GM18519 (cell line): ENCODE results near the gene CCDC39.
"Not testable (repeated sequence)": the region's sequence is repeated elsewhere in the genome, so short reads cannot be mapped to it uniquely, and the experiment has no call there.

ENCODE experiments used
- ATAC-seq: cut with Tn5 transposase; IDR thresholded peaks from one replicate; pipeline ENCODE4 v1.9.1; 2021; ENCODE audit warnings: mild to moderate bottlenecking, moderate library complexity; ENCODE audit not compliant: unreplicated experiment, low FRiP score

CCDC39 gene

DNA sequence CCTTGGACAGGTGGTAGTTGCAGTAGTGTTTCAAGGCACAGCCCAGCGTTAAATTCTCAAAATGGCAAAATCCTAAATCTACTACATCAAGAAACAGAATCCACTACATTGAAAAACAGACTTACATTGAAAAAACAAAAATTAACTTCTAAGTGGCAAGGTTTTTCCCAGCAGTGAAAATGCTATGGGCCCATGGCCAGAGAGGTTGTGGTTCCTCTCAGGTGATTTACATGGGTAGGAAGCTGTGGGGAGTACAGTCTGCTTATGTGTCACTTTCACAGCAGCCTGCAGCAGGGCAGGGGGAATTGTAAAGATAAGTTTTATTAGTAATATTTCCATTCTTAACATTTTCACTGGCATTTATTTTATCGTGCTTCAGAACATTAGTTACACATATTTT lies 52.4 kb downstream of the CCDC39 start:
- ATAC-seq: peak; percentile 80

DNA sequence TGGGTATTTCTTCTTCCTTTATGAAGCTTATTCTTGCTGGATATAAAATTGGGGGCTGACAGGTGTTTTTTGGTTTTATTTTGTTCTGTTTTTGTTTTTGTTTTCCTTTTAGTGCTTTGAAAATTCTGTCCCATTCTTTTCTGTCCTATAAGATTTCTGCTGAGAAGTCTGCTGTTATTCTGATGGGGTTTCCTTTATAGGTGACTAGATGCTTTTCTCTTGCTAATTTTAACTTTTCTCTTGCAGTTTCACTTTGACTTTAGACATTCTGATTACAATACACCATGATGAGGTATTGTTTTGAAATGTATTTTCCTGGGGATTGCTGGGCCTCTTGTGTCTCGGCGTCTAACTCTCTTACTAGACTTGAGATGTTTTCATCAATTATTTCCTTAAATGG lies 54.6 kb downstream of the CCDC39 start:
- peak; percentile 79 for ATAC-seq

DNA sequence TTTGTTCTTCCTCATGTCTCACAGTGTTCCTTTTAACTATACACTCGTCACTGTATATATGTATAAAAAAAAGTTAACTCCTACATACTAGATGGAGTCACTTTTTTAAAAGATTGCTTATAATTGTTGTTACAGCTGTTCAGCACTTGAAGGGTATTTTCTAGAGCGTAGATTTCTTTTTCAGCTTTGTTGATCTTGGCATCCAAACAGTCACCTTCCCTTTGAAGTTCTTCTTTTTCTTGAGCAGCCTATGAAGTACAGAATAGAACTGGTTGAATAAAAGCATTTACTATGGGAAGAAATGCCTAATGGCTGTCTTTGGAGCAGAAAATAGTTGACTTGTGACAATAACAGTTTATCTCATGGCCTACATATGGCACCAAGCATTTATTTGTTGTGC lies 59.6 kb downstream of the CCDC39 start:
- no peak for ATAC-seq

DNA sequence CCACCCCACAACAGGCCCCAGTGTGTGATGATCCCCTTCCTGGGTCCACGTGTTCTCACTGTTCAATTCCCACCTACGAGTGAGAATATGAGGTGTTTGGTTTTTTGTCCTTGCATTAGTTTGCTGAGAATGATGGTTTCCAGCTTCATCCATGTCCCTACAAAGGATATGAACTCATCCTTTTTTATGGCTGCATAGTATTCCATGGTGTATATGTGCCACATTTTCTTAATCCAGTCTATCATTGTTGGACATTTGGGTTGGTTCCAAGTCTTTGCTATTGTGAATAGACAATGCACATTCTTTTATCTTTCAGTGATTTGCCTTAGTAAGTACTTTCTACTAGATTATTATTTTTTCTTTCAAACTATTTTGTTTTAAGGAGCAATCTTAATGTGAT lies 60.7 kb downstream of the CCDC39 start:
- not testable (repeated sequence) for ATAC-seq

DNA sequence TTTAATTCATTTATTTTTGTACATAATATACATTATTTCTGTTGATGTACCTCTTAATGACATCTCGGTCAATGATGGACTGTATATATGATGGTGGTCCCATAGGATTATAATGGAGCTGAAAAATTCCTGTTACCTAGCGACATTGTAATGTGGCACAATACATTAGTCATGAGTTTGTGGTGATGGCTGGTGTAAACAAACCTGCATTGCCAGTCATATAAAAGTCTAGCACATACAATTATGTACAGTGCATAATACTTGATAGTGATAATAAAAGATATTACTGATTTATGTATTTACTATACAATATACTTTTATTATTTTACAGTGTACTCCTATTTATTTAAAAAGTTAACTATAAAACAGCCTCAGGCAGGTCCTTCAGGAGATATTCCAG lies 62.2 kb downstream of the CCDC39 start:
- ATAC-seq: no peak

DNA sequence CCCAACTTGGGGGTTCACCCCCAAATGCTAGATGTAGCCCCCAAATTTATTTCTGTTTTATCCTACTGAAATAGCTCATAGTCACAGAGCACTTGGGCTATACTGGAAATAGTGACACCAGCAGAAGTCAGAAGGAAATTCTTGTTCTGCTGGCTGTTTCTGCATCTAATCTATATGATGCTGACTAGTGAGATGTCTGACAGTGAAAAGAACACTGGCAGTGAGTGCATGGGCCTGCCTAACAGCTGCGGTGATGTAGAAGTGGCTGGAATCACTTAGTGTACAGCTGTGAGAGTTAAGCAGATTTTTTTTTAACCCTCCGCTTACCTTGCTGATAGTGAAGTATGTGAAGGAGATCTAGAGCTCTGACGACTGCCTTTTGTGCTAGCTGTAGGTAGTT lies 63.3 kb downstream of the CCDC39 start:
- no peak for ATAC-seq

DNA sequence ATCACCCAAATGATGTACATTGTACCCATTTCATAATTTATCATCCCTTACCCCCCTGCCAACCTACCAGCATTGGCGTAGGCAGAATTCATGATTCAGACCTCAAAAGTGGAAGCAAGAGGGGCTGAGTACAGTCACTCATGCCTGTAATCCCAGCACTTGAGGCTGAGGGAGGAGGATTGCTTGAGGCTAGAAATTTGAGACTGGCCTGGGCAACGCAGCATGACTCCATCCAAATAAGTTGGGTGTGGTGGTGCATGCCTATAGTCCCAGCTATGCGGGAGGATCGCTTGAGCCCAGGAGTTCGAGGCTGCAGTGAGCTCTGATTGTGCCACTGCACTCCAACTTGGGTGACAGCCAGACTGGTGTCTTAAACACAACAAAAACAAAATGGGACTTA lies 66.9 kb downstream of the CCDC39 start:
- ATAC-seq: no peak

DNA sequence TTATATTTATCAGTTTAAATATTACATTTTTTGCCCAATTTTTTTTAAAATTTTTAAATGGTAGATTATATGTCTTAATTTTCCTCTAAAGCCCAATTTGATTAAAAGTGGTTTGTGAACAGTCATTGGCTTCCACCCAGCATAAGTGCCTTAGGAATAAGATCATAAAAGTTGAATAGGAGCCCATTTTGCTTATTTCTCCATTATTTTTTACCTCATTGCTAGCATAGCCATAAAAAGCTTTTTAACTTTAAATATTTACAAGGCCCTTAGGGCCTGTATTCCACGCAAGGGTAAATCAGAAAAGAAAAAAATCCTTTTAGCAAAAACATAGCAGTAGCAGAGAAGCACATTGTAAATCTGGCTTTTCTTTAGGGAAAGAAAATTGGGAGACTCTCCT lies 68.3 kb downstream of the CCDC39 start:
- no peak for ATAC-seq

DNA sequence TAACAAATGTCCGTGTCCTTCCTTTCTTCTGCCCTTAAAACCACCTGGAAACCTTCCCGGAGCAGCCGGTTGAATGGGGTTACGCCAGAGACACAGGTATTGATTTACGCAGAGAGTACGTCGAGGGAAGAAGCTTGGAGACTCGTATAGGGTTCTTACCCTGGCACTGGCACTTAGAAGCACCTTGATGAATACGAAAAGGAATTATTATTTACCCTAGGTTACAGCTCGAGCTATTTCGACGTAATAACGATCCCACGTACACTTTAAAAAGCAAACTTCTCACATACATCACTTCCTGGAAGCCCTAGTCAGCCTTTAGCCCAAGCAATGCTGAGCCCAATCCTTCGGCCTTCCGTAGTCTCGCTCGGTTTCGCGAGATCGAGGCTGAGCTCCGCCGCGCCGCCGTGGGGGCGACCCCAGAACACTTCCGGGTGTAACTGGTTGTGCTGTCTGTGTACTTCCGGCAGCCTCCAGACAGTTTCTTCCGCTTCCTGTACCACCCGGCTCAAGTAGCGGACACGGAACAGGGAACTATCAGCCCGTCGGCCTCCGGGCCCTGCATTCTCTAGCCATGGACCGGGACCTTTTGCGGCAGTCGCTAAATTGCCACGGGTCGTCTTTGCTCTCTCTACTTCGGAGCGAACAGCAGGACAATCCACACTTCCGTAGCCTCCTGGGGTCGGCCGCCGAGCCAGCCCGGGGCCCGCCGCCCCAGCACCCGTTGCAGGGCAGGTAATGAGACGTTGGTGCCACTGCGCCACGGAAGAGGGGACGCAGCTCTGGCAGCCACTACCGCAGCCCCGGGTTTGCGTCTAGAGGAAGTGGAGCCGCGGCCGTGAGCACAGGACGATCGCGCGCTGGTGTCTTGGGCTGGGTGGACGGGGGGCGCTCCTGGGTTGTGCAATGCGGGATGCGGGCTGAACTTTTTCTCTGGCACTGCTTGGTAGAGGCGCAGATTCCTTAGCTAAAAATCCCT lies 77.3 kb downstream of the CCDC39 start, which contains the start of gene TTC14:
TSS of gene TTC14 (plus strand) at position 476 of the 979 bp plus-strand sequence. CDS start at position 575, 99 bp downstream.
- peak; percentile 97 for ATAC-seq

DNA sequence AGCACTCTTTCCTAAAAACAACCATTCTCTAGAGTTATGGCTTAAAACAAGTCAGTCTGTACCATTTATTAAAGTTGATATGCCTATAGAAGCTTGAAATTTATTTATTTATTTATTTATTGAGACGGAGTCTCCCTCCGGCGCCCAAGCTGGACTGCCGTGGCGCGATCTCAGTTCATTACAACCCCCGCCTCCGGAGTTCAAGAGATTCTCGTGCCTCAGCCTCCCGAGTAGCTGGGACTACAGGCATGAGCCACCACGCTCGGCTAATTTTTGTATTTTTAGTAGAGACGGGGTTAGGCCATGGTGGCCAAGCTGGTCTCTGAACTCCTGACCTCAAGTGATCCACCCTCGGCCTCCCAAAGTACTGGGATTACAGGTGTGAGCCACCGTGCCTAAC lies 78.8 kb downstream of the CCDC39 start:
- no peak for ATAC-seq

DNA sequence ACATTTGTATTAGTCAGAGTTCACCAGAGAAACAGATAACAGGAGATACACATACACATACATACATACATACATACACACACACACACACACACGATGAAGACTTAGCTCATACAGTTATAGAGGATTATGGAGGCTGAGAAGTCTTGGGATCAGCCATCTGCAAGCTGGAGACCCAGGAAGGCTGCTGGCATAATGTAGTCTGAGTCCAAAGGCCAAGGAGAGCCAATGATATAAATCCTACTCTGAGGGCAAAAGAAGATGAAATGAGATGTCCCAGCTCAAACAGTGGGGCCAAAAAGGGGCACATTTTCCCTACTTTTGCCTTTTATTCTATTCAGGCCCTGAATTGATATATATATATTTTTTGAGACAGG lies 83.7 kb downstream of the CCDC39 start:
- no peak for ATAC-seq

DNA sequence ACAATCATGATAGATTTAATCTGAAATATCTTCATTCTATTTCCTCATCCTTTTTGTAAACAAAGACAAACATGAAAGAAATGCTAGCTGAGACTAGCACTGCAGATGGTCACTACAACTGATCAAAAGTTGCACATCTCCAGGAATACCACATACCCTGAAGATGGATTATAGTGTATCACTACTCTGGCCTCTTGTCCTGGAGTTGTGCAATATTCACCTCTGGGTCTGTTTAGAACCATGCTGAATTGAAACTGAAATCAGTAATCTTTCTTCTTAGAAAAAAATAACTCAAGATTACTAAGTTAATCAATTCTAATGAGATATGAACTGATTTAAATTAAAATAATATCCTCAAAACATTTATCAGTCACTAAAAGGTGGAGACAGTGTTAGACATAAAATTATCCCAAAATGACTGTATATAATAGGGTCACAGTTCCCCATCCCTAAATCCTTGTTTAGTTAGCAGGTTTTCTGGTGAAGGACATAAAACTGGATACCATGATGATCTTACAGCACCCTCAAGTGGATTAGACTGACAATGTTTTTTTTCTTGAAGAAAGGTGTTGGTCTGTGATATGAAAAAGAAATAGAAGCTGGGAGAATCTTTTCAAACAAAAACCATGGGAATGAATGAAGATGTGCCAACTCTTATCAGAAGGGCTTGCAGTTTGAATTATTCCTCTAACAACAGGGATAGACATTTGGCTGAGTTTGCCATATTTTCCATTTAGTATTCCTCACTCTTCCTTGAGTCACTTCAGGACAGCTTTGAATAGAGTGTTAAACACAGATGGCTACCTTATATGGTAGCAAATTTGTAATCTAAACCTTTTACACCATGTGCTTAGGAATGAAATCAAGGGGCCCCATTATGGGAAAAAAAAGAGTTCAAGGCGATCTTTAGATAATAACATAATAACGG lies 84.4 kb downstream of the CCDC39 start:
- ATAC-seq: no peak

DNA sequence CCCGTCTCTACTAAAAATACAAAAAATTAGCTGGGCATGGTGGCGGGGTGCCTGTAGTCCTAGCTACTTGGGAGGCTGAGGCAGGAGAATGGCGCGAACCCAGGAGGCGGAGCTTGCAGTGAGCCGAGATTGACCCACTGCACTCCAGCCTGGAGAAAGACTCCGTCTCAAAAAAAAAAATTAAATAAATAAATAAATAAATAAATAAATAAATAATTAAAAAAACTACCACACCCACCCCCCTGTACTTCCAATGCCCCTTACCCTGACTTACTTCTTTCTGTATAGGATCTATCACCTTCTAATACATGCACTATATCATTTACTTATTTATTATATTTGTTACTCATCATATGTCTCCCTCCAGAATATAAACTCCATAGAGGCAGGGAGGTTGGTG lies 85.7 kb downstream of the CCDC39 start:
- not testable (repeated sequence) for ATAC-seq

DNA sequence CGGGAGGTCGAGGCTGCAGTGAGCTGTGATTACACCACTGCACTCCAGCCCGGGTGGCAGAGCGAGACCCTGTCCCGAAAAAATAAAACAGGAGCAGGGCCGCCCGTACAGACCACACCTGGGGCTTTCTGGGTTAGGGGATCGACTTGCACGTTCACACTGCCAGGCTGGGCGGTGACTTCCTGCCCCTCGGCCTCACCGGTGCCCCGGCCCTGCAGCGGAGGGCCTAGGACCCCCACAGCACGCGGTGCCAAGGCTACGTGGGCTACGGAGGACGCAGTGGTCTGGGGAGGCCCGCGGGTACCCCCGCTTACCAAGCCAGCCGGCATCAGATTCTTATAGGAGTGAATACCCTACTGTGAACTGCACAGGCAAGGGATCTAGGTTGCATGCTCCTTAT lies 88.9 kb downstream of the CCDC39 start:
- no peak for ATAC-seq

DNA sequence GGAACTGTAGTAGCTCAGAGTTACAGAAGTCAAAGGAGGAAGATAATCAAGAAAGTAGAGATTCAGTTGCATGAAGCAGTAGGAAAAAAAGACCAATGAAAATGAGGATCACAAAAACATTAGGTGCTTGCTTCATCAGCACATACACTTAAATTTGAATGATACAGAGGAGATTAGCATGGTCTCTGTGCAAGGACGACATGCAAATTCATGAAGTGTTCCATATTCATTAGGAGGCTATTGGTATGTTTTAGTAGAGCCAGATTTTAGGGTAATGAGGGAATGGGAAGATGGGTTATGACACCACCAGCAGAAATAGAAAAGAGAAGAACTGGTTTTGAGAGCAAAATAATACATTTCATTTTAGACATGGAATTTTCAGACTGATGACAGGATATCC lies 98.4 kb downstream of the CCDC39 start:
- ATAC-seq: no peak

DNA sequence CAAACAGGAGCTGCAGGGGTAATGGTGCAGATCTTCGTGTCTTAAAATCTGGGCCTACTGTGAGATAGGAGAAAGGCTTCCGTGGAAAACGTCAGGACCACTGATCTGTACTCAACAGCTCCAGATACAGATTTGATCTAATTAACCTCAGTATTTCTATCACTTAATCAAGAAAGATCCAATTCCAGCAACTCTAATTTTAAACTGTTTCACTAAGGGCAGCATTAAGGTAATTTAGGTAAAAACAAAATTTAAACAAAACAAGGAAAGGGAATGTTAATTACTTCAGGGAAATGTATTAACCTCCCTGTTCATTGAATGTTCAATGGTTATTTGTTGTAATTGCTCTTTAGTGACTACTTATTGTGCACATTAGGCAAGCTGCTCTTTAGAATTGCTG lies 103.7 kb downstream of the CCDC39 start:
- ATAC-seq: no peak

DNA sequence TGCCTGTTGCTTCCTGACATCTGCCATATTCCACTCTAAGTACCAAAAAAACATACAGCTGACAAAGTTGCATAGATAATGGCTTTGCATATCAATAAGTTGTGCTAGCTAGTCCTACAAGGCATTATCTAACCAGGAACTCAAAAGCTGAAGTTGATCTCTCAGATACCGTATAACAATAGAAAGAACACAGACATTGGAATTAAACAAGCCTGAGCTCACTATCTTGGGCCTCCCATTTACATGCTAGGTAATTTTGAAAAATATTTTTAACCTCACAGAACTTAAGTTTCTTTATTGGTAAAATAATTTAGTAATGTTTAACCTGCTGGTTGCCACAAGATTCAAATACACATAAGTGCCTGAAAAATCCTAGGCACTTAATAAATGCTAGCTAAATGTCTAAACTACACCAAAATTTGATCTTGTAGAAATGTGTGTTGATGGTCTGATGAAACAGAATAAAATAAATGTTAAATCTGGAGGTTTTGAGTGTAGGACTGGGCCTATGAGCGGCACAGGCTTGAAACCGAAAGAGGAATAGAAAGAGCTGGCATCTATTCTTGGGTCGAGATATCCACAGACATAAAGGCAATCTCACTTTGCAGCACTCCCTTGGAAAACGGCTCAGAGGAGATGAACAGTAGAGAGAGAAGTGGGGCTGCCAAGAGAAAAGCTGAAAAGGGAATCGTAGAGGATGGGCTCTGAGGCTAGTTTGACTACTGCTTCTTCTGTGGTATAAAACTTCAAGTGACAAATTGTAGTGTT lies 107.3 kb downstream of the CCDC39 start:
- ATAC-seq: peak; percentile 59

DNA sequence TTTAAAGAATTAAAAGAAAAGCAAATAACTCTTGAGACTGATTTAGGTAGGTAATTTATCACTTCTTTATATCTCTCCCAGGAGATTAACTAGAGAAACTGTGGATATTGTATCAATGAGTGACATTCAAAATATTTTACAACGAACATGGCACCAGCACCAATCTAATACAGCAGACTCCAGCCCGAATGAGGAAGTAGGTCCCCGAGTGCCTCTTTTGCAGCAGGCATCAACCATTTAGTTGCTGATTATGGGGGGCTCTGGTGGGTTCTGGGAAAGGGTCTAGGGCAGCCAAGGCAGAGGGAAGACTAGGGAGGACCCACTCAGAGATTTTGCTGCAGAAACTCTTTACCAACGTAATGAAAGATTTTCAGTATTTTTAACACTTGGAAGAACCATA lies 109.1 kb downstream of the CCDC39 start:
- no peak for ATAC-seq

DNA sequence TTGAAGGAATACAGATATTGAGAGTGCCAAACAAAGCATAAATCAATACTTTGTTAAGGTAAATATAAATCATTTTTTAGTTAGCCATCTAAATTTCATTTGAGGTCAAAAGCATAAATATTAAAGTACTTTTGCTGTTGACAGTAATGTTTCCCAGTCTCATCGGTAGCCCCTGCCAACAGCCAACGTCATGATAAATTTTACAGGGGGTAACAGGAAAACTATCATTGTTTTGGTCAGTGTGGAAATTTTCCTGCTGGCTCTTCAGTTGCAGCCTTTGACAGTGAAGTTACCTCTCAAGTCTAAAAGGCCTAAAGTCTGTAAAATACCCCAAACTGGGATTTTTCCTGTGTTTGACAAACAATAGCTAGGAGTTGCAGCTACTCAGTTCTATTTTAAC lies 114.6 kb downstream of the CCDC39 start:
- ATAC-seq: no peak
